ENCODE results near the gene TMED7. TPM values are rescaled to one million over a fixed set of nuclear protein-coding genes. Genes with fewer than 3 reads are reported as not detected.

The TMED7 gene
- total RNA-seq, 1 donor: 234 TPM

GRCh38 chr5:115644046-115644445, 18.2 kb upstream of the TMED7 start:
- no peak for TF ChIP-seq CTCF (IDR thresholded peaks at IDR 0.05; ENCODE audit: insufficient read depth, low read depth, low read length)
- H3K4me3 ChIP-seq (ENCODE audit: low read depth, low read length): no peak overlapping the region
- no peak for DNase-seq (ENCODE audit: low read depth)

- TF ChIP-seq CTCF (IDR thresholded peaks at IDR 0.05; ENCODE audit: insufficient read depth, low read depth, low read length): no peak
- DNase-seq (ENCODE audit: low read depth): no peak
- no peak overlapping the region for H3K4me3 ChIP-seq (ENCODE audit: low read depth, low read length)
Measured at GRCh38 chr5:115641948-115642347, 16.1 kb upstream of the TMED7 start.

GRCh38 chr5:115640274-115640673, 14.4 kb upstream of the TMED7 start:
- H3K4me3 ChIP-seq (ENCODE audit: low read depth, low read length): no peak overlapping the region
- TF ChIP-seq CTCF (IDR thresholded peaks at IDR 0.05; ENCODE audit: insufficient read depth, low read depth, low read length): no peak
- DNase-seq (ENCODE audit: low read depth): no peak

- TF ChIP-seq CTCF (IDR thresholded peaks at IDR 0.05; ENCODE audit: insufficient read depth, low read depth, low read length): no peak
- no peak for DNase-seq (ENCODE audit: low read depth)
- H3K4me3 ChIP-seq (ENCODE audit: low read depth, low read length): no peak overlapping the region
Measured at GRCh38 chr5:115639377-115639776, 13.5 kb upstream of the TMED7 start.

GRCh38 chr5:115637507-115637906, 11.7 kb upstream of the TMED7 start:
- TF ChIP-seq CTCF (IDR thresholded peaks at IDR 0.05; ENCODE audit: insufficient read depth, low read depth, low read length): no peak
- no peak overlapping the region for H3K4me3 ChIP-seq (ENCODE audit: low read depth, low read length)
- DNase-seq (ENCODE audit: low read depth): no peak

- DNase-seq (ENCODE audit: low read depth): no peak
- no peak overlapping the region for H3K4me3 ChIP-seq (ENCODE audit: low read depth, low read length)
- TF ChIP-seq CTCF (IDR thresholded peaks at IDR 0.05; ENCODE audit: insufficient read depth, low read depth, low read length): no peak
Measured at GRCh38 chr5:115636008-115636407, 10.2 kb upstream of the TMED7 start.

GRCh38 chr5:115634343-115635132, 8.7 kb upstream of the TMED7 start:
- peak; percentile 95 for TF ChIP-seq CTCF (IDR thresholded peaks at IDR 0.05; ENCODE audit: insufficient read depth, low read depth, low read length)
- H3K4me3 ChIP-seq (ENCODE audit: low read depth, low read length): peak overlapping the region; percentile 50
- peak; percentile 83 for DNase-seq (ENCODE audit: low read depth)
